Effector CD4-positive, alpha-beta T cell (primary cell): Measurements from ENCODE around the gene ADGRL3.
"Not testable (repeated sequence)": the region's sequence is repeated elsewhere in the genome, so short reads cannot be mapped to it uniquely, and the experiment has no call there.

Experiments
- DNase-seq: peaks from one replicate; pipeline ENCODE4 v3.0.0-alpha.2; 2020

ADGRL3 gene

GRCh38 chr4:61662362-61662761, 462.2 kb downstream of the ADGRL3 start:
- DNase-seq = no peak

- DNase-seq = no peak
These were observed 463.2 kb downstream of the ADGRL3 start for GRCh38 chr4:61663310-61663709.

- no peak for DNase-seq
These were observed 465.5 kb downstream of the ADGRL3 start for GRCh38 chr4:61665649-61666048.

GRCh38 chr4:61666244-61666643, 466.1 kb downstream of the ADGRL3 start:
- no peak for DNase-seq

GRCh38 chr4:61671599-61671998, 471.5 kb downstream of the ADGRL3 start:
- no peak for DNase-seq

GRCh38 chr4:61675464-61675863, 475.3 kb downstream of the ADGRL3 start:
- DNase-seq = no peak

GRCh38 chr4:61678297-61678696, 478.2 kb downstream of the ADGRL3 start:
- no peak for DNase-seq

GRCh38 chr4:61693520-61693919, 493.4 kb downstream of the ADGRL3 start:
- DNase-seq = no peak

GRCh38 chr4:61714387-61714911, 514.3 kb downstream of the ADGRL3 start:
- no peak for DNase-seq

- DNase-seq = no peak
These were observed 516.3 kb downstream of the ADGRL3 start for GRCh38 chr4:61716426-61716825.

GRCh38 chr4:61723492-61723891, 523.4 kb downstream of the ADGRL3 start:
- no peak for DNase-seq

GRCh38 chr4:61727286-61727685, 527.2 kb downstream of the ADGRL3 start:
- DNase-seq = no peak

GRCh38 chr4:61734409-61734808, 534.3 kb downstream of the ADGRL3 start:
- DNase-seq = no peak

GRCh38 chr4:61739887-61740286, 539.8 kb downstream of the ADGRL3 start:
- DNase-seq = no peak

GRCh38 chr4:61740886-61741285, 540.8 kb downstream of the ADGRL3 start:
- DNase-seq = no peak

GRCh38 chr4:61741327-61742096, 541.4 kb downstream of the ADGRL3 start:
- DNase-seq = no peak

- DNase-seq = no peak
These were observed 550.7 kb downstream of the ADGRL3 start for GRCh38 chr4:61750810-61751209.

- no peak for DNase-seq
These were observed 552.5 kb downstream of the ADGRL3 start for GRCh38 chr4:61752617-61753016.

GRCh38 chr4:61753739-61754138, 553.6 kb downstream of the ADGRL3 start:
- DNase-seq = no peak

GRCh38 chr4:61756937-61757336, 556.8 kb downstream of the ADGRL3 start:
- not testable (repeated sequence) for DNase-seq

GRCh38 chr4:61757983-61758382, 557.9 kb downstream of the ADGRL3 start:
- DNase-seq = not testable (repeated sequence)

GRCh38 chr4:61758596-61758995, 558.5 kb downstream of the ADGRL3 start:
- not testable (repeated sequence) for DNase-seq

GRCh38 chr4:61759245-61759644, 559.1 kb downstream of the ADGRL3 start:
- not testable (repeated sequence) for DNase-seq

- not testable (repeated sequence) for DNase-seq
These were observed 559.8 kb downstream of the ADGRL3 start for GRCh38 chr4:61759885-61760284.

GRCh38 chr4:61760820-61761219, 560.7 kb downstream of the ADGRL3 start:
- DNase-seq = no peak
